Kidney epithelial cell (primary cell): ENCODE measurements around the gene RSF1. TPM values are rescaled to one million over a fixed set of nuclear protein-coding genes. Genes with fewer than 3 reads are reported as not detected.

Experiments used
- DNase-seq: peaks from one replicate; pipeline ENCODE4 v3.0.0-alpha.2; 2010; ENCODE audit warnings: low read depth
- H3K27me3 ChIP-seq: 2 replicates; pipeline ENCODE4 v1.6.0; 2011; ENCODE audit warnings: low read length; ENCODE audit not compliant: control insufficient read depth, insufficient read depth
- H3K36me3 ChIP-seq: 2 replicates; pipeline ENCODE4 v1.5.1; 2011; ENCODE audit warnings: low read length; ENCODE audit not compliant: control insufficient read depth, insufficient read depth
- H3K4me3 ChIP-seq: 2 replicates; pipeline ENCODE4 v1.5.1; 2011; ENCODE audit warnings: low read depth, mild to moderate bottlenecking, control low read depth, low read length
- CTCF ChIP-seq: IDR thresholded peaks from 2 replicates; pipeline ENCODE4 v1.5.1; 2011; ENCODE audit warnings: mild to moderate bottlenecking, moderate library complexity, low read length, control low read depth, inconsistent platforms; ENCODE audit not compliant: insufficient read depth, poor library complexity, severe bottlenecking
- total RNA-seq: library from RNA; depleted of rRNA; stranded (reverse); fragments of >200 nt; gene quantifications from 2 replicates; pipeline ENCODE4 v1.2.3, GENCODE V29; 2015

The RSF1 gene
- total RNA-seq, 1 donor from 2014 or later, result 27.5 TPM

DNA sequence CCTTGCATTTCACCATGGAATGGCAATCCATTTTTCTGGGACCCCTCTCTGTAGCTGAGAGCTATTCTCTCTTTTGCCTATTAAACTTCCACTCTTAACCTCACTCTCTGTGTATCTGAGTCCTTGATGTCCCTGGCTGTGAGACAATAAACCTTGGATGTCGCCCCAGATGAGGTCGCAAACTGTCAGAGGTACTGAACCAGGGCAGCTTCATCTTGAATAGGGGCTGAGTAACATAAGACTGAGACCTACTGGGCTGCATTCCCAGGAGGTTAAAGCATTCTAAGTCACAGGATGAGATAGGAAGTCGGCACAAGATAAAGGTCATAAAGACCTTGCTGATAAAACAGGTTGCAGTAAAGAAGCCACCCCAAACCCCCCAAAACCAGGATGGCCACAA lies 68.0 kb downstream of the RSF1 start:
- DNase-seq, result no peak
- Histone ChIP-seq H3K36me3 (no peaks in the 10 kb centered on the region), H3K4me3 (no peak overlapping the region), H3K27me3 (no peaks in the 10 kb centered on the region)
- TF ChIP-seq CTCF, result no peak

DNA sequence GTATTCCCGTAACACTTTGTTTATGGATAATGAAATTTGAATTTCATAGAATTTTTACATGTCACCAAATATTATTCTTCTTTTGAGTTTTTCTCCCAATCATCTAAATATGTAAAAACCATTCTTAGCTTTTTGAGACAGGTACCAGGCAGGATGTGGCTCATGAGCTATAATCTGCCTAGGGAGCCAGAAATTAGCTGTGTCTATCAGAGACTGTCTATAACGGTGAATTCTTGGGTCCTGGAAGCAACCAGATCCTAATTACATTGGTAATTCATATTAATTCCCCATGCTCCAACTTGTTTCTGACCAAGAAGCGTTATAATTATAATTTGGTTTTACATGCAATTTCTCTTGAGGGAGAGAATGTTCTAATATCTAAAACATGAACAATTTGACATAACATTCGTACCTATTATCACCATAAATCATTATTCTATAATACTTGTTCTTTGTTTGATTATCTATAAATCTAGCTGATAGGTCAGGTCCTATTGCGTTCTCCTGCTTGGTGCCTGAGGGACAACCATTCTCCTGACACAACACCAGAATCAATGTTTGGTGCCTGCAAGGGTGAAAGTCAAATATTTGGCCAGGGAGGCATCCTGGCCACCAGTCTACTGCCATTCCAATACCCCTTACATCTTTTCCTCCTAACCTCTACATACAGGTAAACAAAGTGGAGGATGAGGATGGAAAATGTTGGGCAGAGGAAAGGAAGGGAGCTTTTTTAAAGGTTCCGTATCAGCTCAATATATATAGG lies 69.9 kb downstream of the RSF1 start:
- Histone ChIP-seq H3K27me3 (no peaks in the 10 kb centered on the region), H3K36me3 (no peaks in the 10 kb centered on the region), H3K4me3 (no peak overlapping the region)
- no peak for TF ChIP-seq CTCF
- DNase-seq, result no peak

GRCh38 chr11:77749232-77749631 lies 71.3 kb downstream of the RSF1 start:
- DNase-seq, result no peak
- no peak for TF ChIP-seq CTCF
- Histone ChIP-seq H3K27me3 (no peaks in the 10 kb centered on the region), H3K4me3 (no peak overlapping the region), H3K36me3 (no peaks in the 10 kb centered on the region)

DNA sequence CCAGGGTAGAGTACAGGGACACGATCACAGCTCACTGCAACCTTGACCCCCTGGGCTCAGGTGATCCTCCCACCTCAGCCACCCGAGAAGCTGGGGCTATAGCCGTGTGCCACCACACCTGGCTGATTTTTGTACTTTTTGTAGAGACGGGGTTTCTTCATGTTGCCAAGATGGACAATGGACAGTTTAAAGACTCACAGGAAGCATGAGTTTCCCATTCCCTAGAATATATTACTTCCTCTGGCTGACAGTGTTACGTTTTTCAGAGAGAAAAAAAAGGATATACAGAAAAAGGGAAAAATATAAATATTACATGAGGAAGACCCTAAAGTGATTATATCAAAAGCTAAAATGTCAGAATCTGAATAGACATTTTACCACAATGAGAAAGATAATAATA lies 72.3 kb downstream of the RSF1 start:
- TF ChIP-seq CTCF, result no peak
- H3K27me3 ChIP-seq, result no peaks in the 10 kb centered on the region

DNA sequence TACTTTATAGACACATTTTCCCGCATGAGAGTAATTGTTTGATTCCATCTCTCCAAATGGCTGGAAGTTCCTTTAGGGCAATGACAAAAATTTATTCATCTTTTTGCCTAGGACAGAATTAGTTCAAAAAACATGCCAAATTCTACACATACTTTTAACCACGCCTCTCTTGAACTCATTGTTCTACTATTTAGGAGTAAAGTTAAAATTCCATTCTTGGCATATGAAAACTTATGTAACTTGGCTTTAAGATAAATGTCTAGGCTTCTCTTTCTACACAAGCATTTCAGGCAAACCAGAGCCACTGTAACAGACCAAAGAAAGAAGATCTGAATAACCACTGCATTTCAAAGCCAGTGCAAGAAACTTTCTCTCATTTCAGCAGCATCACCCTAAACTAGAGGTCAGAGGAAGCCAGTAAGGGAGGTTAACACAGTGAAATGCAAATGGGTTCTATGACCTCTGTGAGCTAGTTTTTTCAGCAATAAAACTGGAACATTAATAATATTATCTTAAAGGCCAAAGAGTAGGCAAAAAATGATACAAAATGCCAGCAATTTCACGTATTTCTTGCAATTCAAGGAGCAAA lies 73.0 kb downstream of the RSF1 start:
- Histone ChIP-seq H3K27me3 (no peaks in the 10 kb centered on the region), H3K4me3 (no peak overlapping the region), H3K36me3 (no peaks in the 10 kb centered on the region)
- no peak for TF ChIP-seq CTCF
- DNase-seq, result no peak

More for the DNA sequence above, 72.3 kb downstream of the RSF1 start:
- DNase-seq, result no peak
- H3K4me3 ChIP-seq, result no peak overlapping the region
- no peaks in the 10 kb centered on the region for H3K36me3 ChIP-seq
